Stimulated activated CD8-positive, alpha-beta memory T cell treated with anti-CD3 and anti-CD28 coated beads, Interleukin-4, amount 100 ng/mL, for 48 hours (primary cell): ENCODE results near the gene CLEC4E.
"Not testable (repeated sequence)": the region's sequence is repeated elsewhere in the genome, so short reads cannot be mapped to it uniquely, and the experiment has no call there.

Experiments used
- DNase-seq: peaks from one replicate; pipeline ENCODE4 v3.0.0-alpha.2; 2020

CLEC4E gene

DNA sequence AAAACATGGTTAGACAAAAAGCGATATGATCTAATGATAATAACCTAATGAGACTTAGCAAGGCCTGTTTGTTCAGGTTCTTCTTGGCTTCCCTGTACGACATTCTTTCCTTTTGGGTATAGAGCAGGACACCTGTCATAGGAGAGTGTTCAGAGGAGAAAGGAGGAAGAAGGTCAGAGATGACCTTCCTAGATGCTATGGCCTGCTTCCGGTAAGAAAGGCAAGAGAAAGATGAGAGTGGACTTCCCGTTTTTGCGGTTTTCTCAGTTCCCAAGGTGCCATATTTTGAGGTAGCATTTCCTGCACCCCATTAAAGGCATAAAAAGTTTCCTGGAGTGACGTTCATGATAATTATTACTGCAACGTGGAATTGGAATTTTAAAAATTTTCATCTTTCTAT lies 8.7 kb downstream of the CLEC4E start:
- no peak for DNase-seq

DNA sequence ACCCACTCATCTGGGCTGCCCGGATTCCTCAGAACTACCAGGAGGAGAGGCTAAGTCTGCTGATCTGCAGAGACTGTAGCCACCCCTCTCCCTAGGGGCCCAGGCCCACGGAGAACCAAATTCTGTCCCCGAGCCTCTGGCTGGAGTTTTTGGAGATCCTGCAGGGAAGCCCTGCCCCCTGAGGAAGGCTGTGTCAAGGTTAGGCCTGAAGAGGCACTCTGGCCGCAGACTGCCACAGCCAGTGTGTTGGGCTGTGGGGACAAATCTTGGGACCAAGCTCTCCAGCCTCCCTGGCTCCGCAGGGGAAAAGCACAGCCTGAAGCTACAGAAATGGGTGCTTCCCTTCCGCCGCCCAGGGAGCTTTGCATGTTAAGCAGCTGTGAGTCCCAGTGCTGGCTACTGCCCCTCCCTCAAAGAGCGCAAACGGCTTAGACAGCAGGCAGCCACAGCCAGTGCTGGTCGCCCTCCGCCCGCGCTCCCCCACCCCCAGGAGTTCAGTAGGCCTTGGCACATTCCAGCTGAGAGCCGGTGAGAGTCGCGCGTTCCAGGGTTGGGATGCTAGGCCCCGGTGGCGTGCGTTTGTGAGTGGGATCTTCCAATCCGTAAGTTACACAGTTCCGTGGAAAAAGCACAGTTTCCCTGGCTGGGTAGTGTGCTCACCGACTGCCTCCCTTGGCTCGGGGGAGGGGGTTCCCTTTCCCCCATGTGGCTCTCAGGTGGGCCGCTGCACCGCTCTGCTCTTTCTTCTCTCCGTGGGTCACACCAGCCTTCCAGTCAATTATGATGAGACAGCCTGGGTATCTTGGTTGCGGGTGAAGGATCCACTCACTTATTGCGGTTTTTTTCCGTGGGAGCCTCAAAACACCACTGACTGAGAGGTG lies 13.2 kb downstream of the CLEC4E start:
- DNase-seq, result no peak

DNA sequence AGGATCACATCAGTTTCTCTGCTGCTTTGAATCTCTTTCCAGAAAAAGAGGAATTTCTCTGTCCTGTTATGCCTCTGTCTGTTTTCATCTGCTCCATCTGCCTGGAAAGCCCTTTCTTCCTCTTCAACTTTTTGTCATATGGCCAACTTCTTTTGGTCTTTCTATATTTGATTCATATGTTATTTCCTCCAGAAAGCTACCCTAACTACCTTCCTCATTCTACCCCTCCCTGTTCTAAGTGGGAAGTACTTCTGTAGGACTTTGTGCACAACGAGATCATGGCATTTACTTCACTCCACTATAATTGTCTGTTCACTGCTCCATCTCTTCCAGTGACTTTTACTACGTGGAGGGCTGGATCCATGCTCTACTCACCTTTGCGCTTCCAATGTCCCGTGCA lies 21.5 kb downstream of the CLEC4E start:
- no peak for DNase-seq

- DNase-seq, result no peak
These were observed 22.7 kb downstream of the CLEC4E start for GRCh38 chr12:8517971-8518370.

- no peak for DNase-seq
These were observed 27.4 kb downstream of the CLEC4E start, which contains the start of gene CLEC4D for GRCh38 chr12:8513256-8513655. Gene CLEC4D, plus strand, starts transcription at chr12:8513503. Its CDS starts 230 bp downstream, at chr12:8513733.

DNA sequence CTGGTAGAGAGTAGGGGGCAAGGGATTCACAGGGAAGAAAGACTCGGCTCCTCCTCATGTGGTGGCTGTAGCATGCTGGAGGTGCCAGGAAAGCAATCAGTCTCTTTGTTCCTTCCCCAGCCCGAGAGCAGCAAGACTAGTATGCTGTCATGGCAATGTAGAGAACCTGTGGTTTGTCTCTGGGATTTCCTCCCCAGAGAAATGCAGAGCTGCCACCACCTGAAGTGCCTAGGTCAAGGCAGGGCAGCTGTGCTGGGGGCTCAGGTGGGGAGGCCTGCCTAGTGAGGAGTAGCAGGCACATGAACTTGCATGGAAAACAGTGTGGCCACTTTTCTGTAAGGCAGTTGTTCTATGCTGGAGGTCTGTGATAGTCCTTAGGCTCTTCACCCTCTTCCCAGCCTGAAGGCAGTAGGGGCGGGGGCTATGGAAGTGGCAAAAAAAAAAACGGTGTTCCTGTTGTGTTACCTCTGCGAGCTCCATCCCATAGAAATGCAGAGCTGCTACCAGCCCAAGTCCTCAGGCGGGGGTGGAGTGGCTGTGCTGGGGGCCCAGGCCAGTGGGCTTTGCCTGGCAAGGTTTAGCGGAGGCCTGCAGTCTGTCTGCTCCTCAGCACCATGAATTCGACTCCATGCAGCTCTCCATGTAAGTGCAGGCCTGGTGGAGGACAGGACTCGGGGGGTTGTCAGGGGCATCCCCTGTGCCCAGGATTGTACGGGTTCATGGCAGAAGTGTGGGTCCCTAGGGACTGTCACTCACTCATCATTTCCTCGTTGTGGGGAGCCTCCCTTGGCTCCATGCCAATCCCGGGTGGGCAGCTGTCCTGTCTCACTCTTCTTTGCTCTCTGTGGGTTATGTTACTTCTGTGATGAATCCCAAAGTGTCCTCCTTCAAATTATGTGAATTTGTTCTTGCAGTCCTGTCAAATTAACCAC lies 31.5 kb downstream of the CLEC4E start:
- DNase-seq, result no peak

DNA sequence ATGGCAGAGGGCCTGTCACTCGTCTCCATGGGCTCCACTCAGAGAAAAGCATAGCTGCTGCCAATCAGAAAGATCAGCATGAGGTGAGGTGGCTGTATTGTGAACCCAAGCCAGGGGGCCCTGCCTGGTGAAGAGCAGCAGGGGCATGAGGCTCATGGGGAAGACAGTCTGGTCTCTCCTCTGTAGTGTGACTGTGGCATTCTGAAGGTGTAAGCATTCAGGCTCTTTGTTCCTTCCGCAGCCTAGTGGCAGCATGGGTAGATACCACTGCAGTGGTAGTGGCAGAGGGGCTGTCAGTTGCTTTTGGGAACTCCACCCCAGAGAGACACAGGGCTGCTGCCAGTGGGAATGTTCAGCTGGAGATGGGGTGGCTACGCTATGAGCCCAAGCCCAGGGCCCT lies 32.5 kb downstream of the CLEC4E start:
- no peak for DNase-seq

DNA sequence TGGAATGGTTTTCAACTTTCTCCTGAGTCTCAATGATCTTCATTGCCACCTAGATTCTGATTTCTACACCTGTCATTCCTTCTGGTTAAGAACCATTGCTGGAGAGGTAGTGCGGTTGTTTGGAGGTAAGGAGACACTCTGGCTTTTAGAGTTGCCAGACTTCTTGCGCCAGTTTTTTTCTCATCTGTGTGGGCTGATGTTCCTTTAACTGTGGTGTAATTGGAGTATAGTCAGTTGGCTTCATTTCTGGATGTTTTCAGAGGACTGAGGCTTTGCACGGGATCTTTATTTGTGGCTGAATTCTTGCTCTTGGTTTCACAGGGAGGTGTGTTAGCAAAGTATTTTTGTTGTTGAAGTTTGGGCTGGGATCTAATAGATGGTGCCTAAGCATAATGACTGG lies 33.1 kb downstream of the CLEC4E start:
- no peak for DNase-seq

DNA sequence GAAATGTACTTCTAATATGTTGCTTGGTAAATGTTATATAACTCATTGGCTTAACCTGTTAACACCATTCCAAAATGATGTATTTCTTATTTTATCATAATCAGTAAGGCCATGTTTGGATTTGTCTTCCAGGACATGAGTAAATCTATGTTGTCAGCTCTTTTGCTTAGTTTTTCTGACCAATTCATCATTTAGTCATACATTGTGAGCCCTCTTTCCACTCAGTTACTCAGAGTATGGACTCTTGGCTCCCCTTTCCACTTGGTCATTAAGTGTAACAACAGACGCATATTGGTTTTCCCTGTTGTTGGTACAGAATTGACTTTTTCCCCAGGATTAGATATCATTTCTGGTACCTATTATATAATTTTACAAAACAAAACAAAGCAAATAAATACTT lies 36.4 kb downstream of the CLEC4E start:
- DNase-seq, result no peak

DNA sequence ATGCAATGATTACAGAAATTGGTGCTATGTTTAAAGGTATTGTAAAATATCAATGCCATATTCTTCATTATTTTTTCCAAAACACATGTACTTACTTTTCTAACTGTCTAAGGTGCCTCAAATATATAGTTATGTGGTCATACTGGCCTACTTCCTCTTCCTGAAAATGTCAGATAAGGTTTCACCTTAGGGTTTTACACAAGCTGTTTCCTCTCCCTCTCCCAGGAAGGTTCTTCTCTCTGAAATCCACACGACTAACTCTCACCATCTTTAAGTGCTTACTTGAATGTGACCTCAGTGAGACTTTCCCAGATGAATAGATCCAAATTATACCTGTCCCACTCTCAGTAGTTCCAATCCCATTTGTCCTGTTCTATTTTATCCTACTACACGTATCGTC lies 39.0 kb downstream of the CLEC4E start:
- DNase-seq, result no peak

DNA sequence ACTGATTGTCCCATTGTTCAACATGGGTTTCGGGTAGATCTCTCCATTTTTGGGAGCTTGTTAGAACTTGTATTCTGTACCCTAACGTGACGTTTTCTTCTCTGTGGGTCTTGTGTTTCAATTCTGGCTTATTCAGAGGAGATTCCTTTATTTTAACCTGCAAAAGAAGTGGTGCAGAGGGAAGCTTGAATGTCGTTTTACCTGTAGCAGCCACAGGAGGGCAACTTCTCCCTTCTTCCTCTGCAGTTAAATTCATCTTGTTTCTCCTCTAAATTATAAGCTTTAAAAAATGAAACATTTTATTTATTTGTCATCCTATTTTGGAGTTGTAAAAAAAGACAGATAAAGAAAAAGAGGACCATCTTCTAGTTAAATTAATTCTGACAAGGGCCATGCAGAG lies 41.1 kb downstream of the CLEC4E start:
- no peak for DNase-seq

DNA sequence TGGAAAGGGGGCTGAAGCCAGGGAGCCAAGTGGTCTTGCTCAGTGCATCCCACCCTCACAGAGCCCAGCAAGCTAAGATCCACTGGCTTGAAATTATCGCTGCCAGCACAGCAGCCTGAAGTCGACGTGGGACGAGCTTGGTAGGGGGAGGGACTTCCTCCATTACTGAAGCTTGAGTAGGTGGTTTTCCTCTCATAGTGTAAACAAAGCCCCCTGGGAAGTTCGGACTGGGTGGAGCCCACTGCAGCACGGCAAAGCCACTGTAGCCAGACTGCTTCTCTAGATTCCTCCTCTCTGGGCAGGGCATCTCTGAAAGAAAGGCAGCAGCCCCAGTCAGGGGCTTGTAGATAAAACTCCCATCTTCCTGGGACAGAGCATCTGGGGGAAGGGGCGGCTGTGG lies 44.6 kb downstream of the CLEC4E start:
- not testable (repeated sequence) for DNase-seq

DNA sequence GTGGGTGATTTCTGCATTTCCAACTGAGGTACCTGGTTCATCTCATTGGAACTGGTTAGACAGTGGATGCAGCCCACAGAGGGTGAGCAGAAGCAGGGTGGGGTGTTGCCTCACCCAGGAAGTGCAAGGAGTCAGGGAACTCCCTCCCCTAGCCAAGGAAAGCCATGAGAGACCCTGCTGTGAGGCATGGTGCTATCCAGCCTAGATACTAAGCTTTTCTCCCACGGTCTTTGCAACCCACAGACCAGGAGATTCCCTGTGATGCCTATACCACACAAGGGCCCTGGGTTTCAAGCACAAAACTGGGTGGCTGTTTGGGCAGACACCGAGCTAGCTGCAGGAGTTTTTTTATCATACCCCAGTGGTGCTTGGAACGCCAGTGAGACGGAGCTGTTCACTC lies 45.0 kb downstream of the CLEC4E start:
- DNase-seq, result not testable (repeated sequence)

DNA sequence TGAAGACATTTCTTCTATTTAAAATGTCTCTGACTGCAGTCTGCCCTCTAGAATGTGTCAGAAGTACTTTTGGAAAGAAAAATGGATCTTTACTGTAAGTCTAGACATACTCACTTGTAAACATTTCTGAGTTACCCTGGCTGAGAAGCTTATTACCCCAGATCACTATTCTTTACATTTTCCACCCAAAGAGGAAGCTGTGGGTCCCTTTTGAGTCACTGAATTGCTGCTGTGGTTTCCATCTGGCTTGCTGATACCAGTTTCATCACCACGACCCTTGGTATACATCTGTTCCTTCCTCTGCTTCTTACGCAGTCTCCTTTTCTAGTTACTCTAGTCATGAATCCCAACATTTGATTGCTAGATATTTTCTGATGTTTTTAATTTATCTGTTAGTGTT lies 47.6 kb downstream of the CLEC4E start:
- peak; percentile 50 for DNase-seq

DNA sequence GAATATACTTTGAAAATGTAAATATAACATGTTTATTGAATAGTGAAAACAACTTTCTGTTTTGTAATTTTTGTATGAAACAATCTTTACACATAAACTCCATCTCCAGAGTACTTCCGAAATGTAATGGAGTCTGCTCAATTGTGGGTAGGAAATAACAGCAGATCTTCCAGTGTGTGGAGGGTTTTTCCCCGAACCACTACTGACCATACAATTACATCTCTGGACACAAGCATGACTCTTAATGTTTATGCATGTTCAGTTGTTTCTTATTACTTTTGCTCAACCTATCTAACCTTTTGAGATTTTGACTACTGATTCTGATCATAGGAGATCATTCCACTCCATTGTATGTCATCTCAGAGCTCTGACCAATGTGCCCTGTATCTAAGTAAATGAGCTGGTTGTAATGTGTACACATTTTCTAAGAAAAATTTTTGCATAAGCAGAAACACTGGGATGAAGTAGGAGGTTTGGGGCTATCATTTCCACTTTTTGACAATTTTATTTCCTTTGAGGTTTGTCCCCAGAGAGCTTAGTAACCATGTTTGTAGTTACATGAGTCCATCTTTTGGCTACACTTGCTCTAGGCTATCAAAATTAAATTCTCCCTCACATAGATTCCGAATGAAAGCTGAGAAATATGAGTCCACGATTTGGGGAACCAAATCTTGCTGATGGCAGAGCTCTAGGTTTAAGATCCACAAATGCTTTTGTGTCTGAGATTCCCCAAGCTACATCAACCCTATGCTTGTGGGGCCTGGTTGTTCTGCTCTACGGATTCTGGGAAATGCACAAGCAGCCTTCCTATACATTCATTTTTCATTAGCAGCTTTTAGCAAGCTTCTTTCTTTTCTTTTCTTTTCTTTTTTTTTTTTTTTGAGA lies 48.8 kb downstream of the CLEC4E start:
- no peak for DNase-seq
